Astrocyte of the spinal cord (primary cell): ENCODE measurements around the gene SLC31A1.

ENCODE experiments used
- DNase-seq: peaks from one replicate; pipeline ENCODE4 v3.0.0; 2011; ENCODE audit warnings: low read depth, low spot score
- H3K4me3 ChIP-seq: 2 replicates; pipeline ENCODE4 v1.5.1; 2011; ENCODE audit warnings: low read depth, mild to moderate bottlenecking, low read length, moderate library complexity
- CTCF ChIP-seq: IDR thresholded peaks from 2 replicates; pipeline ENCODE4 v1.5.1; 2012; ENCODE audit warnings: low read depth, mild to moderate bottlenecking, low read length, inconsistent platforms
- in situ Hi-C: cut with HindIII; loops from 2 replicates; pipeline ENCODE4 v1.10.0; 2017; ENCODE audit warnings: low sequenced_read_pairs

SLC31A1 gene

GRCh38 chr9:113307396-113307975 is 86.1 kb downstream of the SLC31A1 start:
- H3K4me3 ChIP-seq, result no peak overlapping the region
- in situ Hi-C loops, result no loop called here
- TF ChIP-seq CTCF, result no peak
- no peak for DNase-seq

GRCh38 chr9:113309204-113309813 is 88.0 kb downstream of the SLC31A1 start:
- in situ Hi-C loops, result no loop called here
- H3K4me3 ChIP-seq, result no peak overlapping the region
- DNase-seq, result peak; percentile 49

GRCh38 chr9:113310538-113310937 is 89.2 kb downstream of the SLC31A1 start:
- no peak for TF ChIP-seq CTCF
- DNase-seq, result no peak
- in situ Hi-C loops, result no loop called here
- no peak overlapping the region for H3K4me3 ChIP-seq

More at GRCh38 chr9:113309204-113309813, 88.0 kb downstream of the SLC31A1 start:
- TF ChIP-seq CTCF, result peak; percentile 84

- no peak overlapping the region for H3K4me3 ChIP-seq
- DNase-seq, result no peak
- in situ Hi-C loops, result no loop called here
- TF ChIP-seq CTCF, result no peak
Observed at GRCh38 chr9:113311961-113312360, 90.6 kb downstream of the SLC31A1 start.

GRCh38 chr9:113313261-113313660 is 91.9 kb downstream of the SLC31A1 start:
- TF ChIP-seq CTCF, result no peak
- no peak overlapping the region for H3K4me3 ChIP-seq
- DNase-seq, result no peak
- in situ Hi-C loops, result no loop called here
